Endothelial cell (in vitro differentiated cells): Measurements from ENCODE around the gene TMEM89. TPM values are rescaled to one million over a fixed set of nuclear protein-coding genes. Genes with fewer than 3 reads are reported as not detected.

Experiments used
- DNase-seq: peaks from one replicate; pipeline ENCODE4 v3.0.0; 2021; ENCODE audit warnings: low spot score
- H3K27ac Mint-ChIP-seq: one replicate; pipeline ENCODE4 v1.8.0; 2021; ENCODE audit warnings: mixed read lengths, inconsistent platforms; ENCODE audit not compliant: unreplicated experiment
- H3K27me3 Mint-ChIP-seq: one replicate; pipeline ENCODE4 v1.8.0; 2021; ENCODE audit warnings: mild to moderate bottlenecking, moderate library complexity, mixed read lengths, inconsistent platforms; ENCODE audit not compliant: unreplicated experiment
- H3K36me3 Mint-ChIP-seq: one replicate; pipeline ENCODE4 v1.8.0; 2021; ENCODE audit warnings: mild to moderate bottlenecking, low read depth, mixed read lengths, inconsistent platforms; ENCODE audit not compliant: unreplicated experiment
- H3K4me1 Mint-ChIP-seq: one replicate; pipeline ENCODE4 v1.8.0; 2021; ENCODE audit warnings: mild to moderate bottlenecking, mixed read lengths, inconsistent platforms; ENCODE audit not compliant: unreplicated experiment
- H3K4me3 Mint-ChIP-seq: one replicate; pipeline ENCODE4 v1.8.0; 2021; ENCODE audit warnings: mild to moderate bottlenecking, mixed read lengths, inconsistent platforms; ENCODE audit not compliant: unreplicated experiment
- H3K9me3 Mint-ChIP-seq: one replicate; pipeline ENCODE4 v1.8.0; 2021; ENCODE audit warnings: mixed read lengths, inconsistent platforms; ENCODE audit not compliant: unreplicated experiment
- CTCF ChIP-seq: fragments of 200-600 bp; sonication (generic); IDR thresholded peaks from one replicate; pipeline ENCODE4 v1.5.0; 2021; ENCODE audit warnings: antibody characterized with exemption; ENCODE audit not compliant: unreplicated experiment
- total RNA-seq: library from RNA; stranded (reverse); fragmentation: NEBNext Ultra II Directional; extraction: Animal tissue kit (Norgen Biotek cat#: 25700); gene quantifications from one replicate; pipeline ENCODE4 v1.2.1, GENCODE V29; 2021; ENCODE audit not compliant: unreplicated experiment

The TMEM89 gene
- total RNA-seq, 1 donor from 2014 or later = 0.44 TPM

- Mint-ChIP-seq H3K36me3 (peaks cover 6% of the 10 kb centered on the region), H3K27ac (no peak overlapping the region), H3K4me3 (no peak overlapping the region), H3K4me1 (peaks cover 3% of the 10 kb centered on the region), H3K9me3 (no peaks in the 10 kb centered on the region), H3K27me3 (peaks cover 20% of the 10 kb centered on the region)
- DNase-seq = no peak
- TF ChIP-seq CTCF = no peak
Measured at GRCh38 chr3:48591886-48592518, 29.6 kb downstream of the TMEM89 start.

GRCh38 chr3:48591436-48591835 is 30.1 kb downstream of the TMEM89 start:
- Mint-ChIP-seq H3K9me3 (no peaks in the 10 kb centered on the region), H3K27ac (no peak overlapping the region), H3K4me3 (no peak overlapping the region), H3K27me3 (peaks cover 18% of the 10 kb centered on the region), H3K4me1 (peaks cover 3% of the 10 kb centered on the region), H3K36me3 (peaks cover 6% of the 10 kb centered on the region)
- TF ChIP-seq CTCF = no peak
- no peak for DNase-seq

GRCh38 chr3:48588230-48588629 is 33.3 kb downstream of the TMEM89 start:
- H3K36me3 Mint-ChIP-seq = peaks cover 6% of the 10 kb centered on the region
- no peak for DNase-seq
- no peak for TF ChIP-seq CTCF
- H3K4me3 Mint-ChIP-seq = no peak overlapping the region
- no peak overlapping the region for H3K27ac Mint-ChIP-seq
- H3K27me3 Mint-ChIP-seq = peaks cover 19% of the 10 kb centered on the region
- no peaks in the 10 kb centered on the region for H3K9me3 Mint-ChIP-seq
- peaks cover 3% of the 10 kb centered on the region for H3K4me1 Mint-ChIP-seq

GRCh38 chr3:48587686-48588085 is 33.9 kb downstream of the TMEM89 start:
- Mint-ChIP-seq H3K27ac (no peak overlapping the region), H3K4me1 (peaks cover 3% of the 10 kb centered on the region), H3K36me3 (peaks cover 3% of the 10 kb centered on the region), H3K27me3 (peaks cover 14% of the 10 kb centered on the region), H3K4me3 (no peak overlapping the region), H3K9me3 (no peaks in the 10 kb centered on the region)
- TF ChIP-seq CTCF = no peak
- DNase-seq = no peak

GRCh38 chr3:48585411-48585810 is 36.2 kb downstream of the TMEM89 start:
- H3K36me3 Mint-ChIP-seq = peaks cover 3% of the 10 kb centered on the region
- peaks cover 3% of the 10 kb centered on the region for H3K4me1 Mint-ChIP-seq
- no peak overlapping the region for H3K27ac Mint-ChIP-seq
- no peak overlapping the region for H3K4me3 Mint-ChIP-seq
- peaks cover 6% of the 10 kb centered on the region for H3K27me3 Mint-ChIP-seq
- TF ChIP-seq CTCF = no peak
- no peaks in the 10 kb centered on the region for H3K9me3 Mint-ChIP-seq
- DNase-seq = no peak
